Measurements from ENCODE around the gene HSPA8.

The HSPA8 gene

DNA sequence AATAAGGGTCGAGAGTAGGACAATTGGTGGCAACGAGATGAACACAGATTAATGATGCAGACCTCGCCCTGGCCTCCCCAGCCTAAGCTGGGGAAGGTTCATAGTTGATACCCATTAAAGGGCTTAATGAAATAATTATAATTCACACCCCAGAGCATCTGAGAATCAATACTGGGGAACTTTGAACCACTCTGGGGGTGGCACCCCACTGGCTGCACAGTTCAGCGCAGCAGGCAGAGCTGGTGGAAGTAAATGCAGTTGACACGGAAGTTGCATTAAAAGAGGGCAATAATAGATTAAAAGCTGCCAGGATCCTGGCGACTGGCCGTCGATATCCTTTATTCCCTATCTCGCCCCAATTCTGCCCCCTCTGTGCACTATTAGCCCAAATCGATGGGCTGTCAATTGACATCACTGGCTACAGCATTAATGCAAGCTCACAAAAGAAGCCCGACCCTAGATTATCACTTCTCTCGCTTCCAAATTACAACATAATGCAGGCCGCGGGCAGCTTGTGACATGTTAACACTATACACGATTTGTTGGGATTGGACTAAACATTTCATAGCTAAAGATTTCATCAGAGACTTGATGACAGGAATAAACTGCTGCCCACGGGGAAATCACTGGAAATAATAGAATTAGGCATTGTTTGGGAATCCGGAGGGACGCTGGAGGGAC, 14.5 kb downstream of the HSPA8 start:
- no peak for DNase-seq (ENCODE audit: low read depth in 2 of 2)

DNA sequence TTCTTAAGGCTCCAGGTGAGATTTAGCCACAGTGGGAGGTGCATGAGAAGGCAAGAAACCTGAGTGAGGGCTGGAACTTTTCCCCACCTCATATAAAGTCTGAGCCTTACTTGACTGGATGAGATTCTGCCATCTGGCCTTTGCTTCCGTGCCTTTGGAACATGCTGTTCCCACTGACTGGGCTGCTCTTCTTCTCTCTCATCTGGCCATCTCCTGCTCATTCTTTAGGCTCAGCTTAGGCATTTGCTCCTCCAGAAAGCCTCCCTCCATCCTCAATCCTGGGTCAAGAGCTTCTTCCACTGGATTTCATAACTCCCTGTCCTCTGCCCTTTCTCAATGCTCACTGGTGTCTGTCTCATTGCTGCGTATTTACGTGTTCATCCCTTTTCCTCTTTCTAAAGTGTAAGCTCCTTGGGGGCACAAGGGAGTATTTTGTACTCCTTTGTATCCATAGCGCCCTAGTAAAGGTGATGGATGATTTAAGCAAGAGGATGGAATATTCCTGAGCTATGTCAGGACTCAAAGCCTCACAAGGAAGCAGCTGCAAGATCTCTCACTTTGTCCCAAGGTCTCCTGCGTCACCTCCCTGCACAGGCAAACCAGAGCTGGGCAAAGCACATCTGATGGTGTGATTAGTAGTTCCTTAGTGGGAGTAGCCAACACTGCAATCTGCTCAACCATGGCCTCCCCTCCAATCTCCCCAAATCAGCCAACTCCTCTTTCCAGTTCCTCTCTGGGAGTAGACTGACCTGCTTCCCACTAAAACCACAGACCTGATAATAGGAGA, 15.3 kb downstream of the HSPA8 start:
- no peak for DNase-seq (ENCODE audit: low read depth in 2 of 2)

DNA sequence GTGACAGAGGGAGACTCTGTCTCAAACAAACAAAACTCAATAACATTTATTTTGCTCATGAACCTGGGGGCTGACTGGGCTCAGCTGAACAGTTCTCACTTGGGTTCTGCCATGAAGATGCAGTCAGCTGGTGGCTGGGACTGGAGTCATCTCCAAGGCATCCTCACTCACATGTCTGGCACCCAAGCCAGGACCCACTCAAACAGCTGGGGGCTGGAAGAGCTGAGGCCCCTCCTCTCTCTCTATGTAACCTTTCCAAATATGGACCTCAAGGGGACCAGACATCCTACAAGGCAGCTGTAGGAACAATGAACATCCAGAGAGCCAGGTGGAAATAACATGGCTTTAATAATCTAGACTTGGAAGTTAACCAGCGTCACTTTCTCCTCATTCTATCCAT, 16.8 kb downstream of the HSPA8 start:
- DNase-seq (ENCODE audit: low read depth in 2 of 2): no peak

DNA sequence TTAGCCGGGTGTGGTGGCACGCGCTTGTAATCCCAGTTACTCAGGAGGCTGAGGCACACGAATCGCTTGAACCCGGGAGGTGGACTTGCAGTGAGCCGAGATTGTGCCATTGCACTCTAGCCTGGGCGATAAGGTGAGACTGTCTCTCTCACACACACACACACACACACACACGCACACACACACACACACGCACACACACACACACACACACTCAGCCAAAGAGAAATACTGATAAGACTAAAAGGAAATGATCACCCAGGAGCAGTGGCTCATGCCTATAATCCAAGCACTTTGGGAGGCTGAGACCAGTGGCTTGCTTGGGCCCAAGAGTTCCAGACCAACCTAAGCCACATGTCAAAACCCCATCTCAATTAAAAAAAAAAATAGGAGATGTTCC, 20.8 kb downstream of the HSPA8 start:
- DNase-seq (ENCODE audit: low read depth in 2 of 2): no peak

DNA sequence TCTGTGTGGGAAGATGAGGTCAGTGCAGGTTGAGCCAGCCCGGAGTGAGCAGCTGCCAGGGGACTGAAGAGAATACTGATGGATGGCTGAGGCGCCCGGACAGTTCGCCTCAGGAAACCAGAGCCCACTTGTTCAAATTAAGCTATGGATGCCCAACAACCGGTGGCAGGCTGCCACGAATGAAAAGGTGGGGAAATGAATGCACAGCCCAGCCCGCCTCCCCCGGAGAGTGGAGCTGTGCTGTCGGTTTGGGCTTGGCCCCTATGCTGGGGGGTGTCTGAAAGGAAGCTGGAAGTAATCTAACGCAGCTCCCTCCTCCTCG, 21.9 kb downstream of the HSPA8 start:
- no peak for DNase-seq (ENCODE audit: low read depth in 2 of 2)

DNA sequence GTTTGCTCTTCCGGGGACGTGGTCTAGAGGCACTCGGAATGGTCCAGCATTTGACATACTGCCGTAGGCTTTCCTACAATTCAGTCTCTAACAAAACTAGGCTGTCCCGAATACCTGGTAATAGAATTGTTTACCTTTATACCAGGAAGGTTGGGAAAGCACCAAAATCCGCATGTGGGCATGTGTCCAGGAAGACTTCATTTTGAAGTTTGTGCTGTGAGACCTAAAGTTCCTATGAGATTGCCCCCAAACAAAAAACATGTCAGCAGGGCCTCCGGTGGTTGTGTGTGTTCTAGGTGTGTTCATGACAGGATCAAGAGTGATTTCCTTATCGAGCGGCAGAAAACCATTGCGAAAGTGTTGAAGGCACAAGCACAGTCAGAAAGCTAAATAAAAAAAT, 26.1 kb downstream of the HSPA8 start:
- DNase-seq (ENCODE audit: low read depth in 2 of 2): no peak

DNA sequence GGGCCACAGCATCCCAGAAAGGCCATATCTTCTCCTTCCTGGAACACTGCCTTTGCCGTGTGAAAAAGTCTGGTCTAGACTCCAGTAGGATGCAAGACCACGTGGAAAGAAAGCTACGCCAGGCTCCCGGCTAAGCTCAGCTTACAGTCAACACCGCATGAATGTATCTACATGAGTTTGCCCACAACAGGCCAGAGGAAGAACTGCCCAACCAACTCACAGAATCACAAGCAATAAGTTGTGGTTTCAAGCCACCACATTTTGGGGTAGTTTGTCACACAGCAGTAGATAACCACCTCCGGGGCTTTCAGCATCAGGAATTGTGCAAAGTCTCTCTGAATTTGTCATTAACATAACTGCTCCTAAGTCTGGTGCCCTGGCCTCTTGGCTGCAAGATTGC, 27.3 kb downstream of the HSPA8 start:
- DNase-seq (ENCODE audit: low read depth in 2 of 2): no peak

DNA sequence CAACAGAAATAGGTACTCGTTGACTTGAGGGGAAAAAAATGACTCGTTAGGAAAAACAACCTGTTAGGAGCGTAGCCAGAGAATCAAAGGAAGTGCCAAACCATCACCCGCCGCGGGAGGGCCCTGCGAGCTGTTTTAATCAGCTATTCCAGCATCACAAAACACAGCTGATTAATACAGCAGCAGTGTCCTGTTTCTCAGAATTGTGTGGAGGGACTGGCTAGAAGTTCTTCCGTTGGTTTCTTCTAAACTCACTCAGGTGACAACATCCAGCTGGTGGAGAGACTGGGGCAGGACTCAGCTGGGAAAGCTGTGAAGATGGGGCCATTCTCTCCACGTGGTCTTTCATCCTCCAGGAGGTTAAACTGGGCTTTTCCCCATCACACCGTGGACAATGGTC, 28.0 kb downstream of the HSPA8 start:
- no peak for DNase-seq (ENCODE audit: low read depth in 2 of 2)

DNA sequence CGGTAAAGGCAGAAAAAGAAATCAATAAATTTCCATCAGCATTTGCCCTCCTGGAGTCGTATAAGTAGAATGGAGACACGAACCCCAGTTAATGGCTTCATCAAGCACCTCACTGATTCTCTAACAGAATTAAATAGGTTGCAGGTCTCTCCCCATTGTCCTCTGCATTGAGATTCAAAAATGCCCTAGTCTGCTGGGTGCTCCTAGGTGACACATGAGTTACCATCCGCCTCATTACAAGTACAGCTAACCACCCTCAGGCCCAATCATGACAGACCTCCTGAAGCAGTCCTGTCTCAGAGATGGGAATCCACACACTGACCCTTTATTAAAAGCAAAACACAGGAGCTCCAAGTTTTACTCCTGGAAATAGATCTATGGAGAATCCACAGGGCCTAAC, 31.4 kb downstream of the HSPA8 start:
- DNase-seq (ENCODE audit: low read depth in 2 of 2): no peak

DNA sequence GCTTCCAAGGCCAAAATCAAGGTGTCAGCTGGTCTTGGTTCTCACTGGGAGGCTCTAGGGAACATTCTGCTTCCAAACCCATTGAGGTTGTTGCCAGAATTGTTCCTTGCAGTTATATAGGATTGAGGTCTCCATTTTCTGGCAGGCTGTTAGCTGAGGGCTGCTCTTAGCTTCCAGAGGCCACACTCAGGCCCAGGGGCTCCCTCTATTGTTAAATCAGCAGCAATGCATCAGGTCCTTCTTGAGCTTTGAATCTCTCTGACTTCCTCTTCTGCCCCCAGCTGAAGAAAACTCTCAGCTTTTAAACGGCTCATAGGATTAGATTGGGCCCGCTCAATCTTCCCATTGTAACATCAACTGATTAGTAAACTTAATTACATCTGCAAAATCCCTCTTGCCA, 41.0 kb downstream of the HSPA8 start:
- no peak for DNase-seq (ENCODE audit: low read depth in 2 of 2)

DNA sequence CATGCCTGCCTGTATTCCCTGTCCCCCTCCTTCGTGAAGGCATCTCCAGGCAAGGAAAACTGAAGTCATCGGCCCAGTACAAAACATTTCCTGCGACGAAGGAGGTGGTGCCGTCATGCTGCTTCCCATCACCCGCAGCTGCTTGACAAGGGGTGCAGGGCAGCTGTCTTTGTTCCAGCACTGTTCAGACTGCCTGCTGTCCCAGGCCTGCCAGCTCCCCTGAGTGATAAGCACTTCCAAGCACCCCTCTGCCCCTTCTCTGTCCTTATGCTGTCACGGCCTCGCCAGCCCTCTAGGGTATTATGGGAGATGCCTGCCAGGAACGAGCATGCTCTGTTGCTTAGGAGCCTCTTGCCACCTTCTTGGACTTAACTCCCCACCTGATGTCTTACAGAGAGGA, 43.2 kb downstream of the HSPA8 start:
- DNase-seq (ENCODE audit: low read depth in 2 of 2): no peak

DNA sequence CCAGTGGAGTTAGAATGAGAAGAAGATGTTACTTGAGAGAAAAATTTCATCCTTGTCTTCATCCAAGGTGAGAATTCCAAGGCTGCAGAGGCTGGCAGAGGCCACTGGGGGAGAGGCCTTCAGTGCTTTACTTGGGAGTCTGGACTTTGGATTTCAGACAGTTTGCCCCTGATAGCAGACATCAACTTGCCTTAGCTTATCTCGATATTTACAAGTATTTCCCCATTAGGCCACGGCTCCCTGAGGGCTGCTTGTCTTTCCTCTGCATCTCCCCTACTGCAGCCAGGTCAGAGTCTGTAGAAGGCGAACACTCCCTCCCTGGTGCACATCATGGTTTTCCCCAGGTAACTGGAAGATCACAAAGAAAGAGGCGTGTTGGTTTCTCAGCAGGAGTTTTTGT, 50.4 kb downstream of the HSPA8 start:
- DNase-seq (ENCODE audit: low read depth in 2 of 2): no peak
